CD4-positive, alpha-beta T cell treated with Interleukin-15 for 1 hour (primary cell): ENCODE data around the gene CREBL2.
"Not testable (repeated sequence)": the region's sequence is repeated elsewhere in the genome, so short reads cannot be mapped to it uniquely, and the experiment has no call there.

Experiments
- DNase-seq: peaks from one replicate; pipeline ENCODE4 v3.0.0-alpha.2; 2020

Gene CREBL2

GRCh38 chr12:12599750-12600643 is 11.7 kb upstream of the CREBL2 start:
- DNase-seq, result no peak

DNA sequence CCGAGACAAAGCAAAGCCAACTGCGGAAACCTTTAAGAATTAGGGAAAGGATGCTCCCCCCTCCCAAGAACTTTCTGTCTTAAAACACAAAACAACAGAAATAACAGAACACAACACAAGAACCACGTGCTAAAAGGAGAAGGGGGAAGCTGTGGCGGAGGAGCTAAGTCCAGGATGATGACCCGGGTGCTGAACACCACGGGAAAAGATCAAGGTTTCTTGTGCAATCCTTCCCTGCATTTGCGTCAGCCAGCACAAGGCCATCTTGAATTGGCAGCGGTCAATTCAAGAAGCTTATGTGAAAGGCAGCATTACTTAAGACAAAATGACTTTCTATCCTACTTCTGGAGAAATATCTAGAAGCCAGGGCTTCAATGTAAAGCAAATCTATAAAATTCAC is 11.0 kb upstream of the CREBL2 start:
- peak; percentile 32 for DNase-seq

- no peak for DNase-seq
These were observed 6.9 kb upstream of the CREBL2 start for GRCh38 chr12:12604740-12605139.

- DNase-seq, result no peak
These were observed 4.7 kb upstream of the CREBL2 start for GRCh38 chr12:12606781-12607589.

GRCh38 chr12:12608557-12608957 is 3.1 kb upstream of the CREBL2 start:
- DNase-seq, result no peak

DNA sequence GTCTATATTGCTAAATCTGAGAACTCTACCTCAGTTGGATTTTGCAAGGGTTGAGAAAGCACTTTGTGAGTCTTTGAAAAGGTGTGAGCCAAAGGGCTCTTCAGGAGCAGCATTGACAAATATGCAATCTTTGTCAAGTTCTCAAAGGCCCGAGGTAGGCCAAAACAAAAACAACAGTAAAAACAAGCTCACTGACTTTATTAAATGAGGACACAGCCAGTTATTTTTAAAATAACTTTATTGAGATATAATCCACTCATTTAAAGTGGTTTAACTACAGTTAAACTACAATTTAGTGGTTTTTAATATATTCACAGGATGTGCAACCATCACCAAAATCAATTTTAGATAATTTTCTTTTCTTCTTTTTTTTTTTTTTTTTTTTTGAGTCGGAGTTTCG is 2.0 kb upstream of the CREBL2 start:
- no peak for DNase-seq

DNA sequence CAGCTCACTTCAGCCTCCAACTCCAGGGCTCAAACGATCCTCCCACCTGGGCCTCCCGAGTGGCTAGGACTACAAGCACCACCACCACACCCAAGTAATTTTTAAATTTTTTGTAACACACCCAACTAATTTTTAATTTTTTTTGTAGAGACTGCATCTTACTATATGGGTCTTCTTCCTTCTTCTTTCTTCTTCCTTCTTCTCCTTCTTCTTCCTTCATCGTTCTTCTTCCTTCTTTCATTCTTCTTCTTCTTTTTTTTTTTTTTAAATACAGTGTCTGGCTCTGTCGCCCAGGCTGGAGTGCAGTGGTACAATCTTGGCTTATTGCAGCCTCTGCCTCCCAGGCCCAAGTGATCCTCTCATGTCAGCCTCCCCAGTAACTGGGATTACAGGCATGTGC is 965 bp upstream of the CREBL2 start:
- DNase-seq, result no peak

- no peak for DNase-seq
These were observed 682 bp downstream of the CREBL2 start for GRCh38 chr12:12612358-12612757.

DNA sequence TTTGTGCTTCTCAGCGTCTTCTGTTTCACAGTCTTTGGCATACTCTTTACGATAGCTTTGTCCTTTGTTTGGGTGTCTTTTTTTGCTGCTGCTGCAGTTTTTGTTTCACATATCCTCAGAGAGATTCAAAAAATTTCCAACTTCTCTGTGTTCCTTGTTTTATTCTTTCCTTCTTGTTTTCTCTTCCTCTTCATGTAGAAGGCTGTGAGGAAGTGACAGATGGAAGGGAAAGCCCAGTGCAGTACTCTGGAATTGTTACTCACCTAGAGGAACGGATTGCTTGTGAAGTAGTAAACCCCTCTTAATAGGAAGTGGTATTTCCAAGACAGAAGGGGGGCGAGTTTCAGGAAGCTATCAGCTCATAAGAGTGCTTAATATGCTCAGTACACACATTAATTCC is 1.7 kb downstream of the CREBL2 start:
- no peak for DNase-seq

GRCh38 chr12:12614342-12614741 is 2.7 kb downstream of the CREBL2 start:
- no peak for DNase-seq

DNA sequence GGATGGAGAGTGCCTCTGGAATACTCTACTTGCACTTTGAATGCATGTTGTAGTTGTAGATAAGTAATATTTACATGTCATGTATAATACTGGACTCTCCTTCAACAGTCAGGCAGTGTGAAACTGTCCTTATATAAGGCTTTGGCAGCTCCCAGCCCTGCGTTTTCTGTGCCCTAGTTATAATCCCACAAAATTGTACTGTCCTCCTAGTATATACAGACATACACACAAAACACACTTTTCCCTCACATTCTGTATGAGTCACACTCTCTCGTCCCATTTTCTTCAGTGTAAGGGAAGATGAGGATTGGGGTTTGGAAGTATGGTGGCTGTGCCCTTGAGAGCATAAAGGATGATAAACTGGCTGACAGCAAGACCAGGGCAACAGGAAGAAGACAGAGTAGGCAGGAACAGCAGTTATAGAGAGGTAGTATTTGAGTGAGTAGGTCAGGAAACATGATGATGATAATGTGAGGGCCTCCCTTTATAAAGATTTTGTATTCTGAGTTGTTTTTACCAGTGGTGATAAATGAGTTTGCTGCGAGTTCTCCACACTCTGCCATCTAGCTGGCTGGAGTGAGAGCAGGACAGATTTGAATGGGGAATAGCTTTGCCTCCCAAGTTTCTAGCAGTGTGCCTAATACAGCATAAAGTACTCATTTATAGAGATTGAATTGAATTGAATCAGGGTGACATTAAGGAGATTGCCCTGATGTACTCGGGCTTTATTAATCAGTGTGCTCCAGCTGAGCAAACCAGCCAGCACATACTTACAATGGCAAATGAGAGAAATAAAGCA is 5.0 kb downstream of the CREBL2 start:
- no peak for DNase-seq

DNA sequence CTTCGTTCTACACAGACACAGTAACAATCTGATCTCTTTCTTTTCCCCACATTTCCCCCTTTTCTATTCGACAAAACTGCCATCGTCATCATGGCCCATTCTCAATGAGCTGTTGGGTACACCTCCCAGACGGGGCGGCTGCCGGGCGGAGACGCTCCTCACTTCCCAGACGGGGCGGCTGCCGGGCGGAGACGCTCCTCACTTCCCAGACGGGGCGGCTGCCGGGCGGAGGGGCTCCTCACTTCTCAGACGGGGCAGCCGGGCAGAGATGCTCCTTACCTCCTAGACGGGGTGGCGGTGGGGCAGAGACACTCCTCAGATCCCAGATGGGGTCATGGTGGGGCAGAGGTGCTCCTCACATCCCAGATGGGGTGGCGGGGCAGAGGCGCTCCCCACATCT is 6.4 kb downstream of the CREBL2 start:
- DNase-seq, result not testable (repeated sequence)

- DNase-seq, result no peak
These were observed 9.1 kb downstream of the CREBL2 start for GRCh38 chr12:12620730-12621315.

- DNase-seq, result no peak
These were observed 10.7 kb downstream of the CREBL2 start for GRCh38 chr12:12622418-12622817.

DNA sequence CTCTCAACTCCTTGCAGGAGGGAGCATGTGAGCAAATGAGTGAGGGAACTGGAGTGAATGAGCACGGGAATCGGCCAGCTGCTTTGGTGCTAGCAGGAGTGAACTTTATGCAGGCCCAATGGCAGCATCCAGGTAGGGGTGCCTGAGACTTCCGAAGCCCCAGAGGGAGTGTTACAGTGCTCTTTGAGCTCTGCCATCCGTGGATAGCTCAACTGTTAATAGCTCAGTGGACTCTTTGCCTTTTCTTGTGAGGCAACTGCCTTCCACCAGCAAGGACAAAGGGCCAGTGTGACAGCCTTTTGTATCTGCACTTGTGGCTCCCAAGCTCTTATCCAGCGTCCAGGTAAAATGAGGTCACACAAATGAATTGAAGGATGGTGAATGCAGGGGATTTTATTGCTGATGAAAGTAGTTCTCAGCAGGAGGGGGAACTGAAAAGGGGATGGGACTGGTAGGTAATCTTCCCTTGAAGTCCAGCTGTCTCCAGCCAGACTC is 12.9 kb downstream of the CREBL2 start:
- DNase-seq, result no peak

GRCh38 chr12:12626471-12626870 is 14.8 kb downstream of the CREBL2 start:
- DNase-seq, result no peak

DNA sequence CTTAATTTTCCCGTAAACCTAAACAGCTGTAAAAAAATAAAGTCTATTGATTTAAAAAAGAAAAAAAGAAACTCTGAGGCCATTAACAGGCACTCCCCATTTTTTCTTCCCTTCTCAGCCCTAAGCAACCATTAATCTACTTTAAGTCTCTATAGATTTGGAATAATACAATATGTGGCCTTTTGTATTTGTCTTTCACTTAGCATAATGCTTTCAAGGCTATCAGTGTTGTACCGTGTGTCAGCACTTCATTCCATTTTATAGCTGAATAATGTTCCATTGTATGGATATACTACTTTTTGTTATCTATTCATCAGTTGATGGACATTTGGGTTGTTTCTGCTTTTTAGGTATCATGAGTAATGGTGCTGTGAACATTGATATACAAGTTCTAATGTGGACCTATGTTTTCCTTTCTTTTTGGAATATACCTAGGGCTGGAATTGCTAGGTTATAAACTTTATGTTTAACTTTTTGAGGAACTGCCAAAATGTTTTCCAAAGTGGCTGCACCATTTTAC is 15.7 kb downstream of the CREBL2 start:
- no peak for DNase-seq

GRCh38 chr12:12628013-12628412 is 16.3 kb downstream of the CREBL2 start:
- no peak for DNase-seq

GRCh38 chr12:12630850-12631249 is 19.2 kb downstream of the CREBL2 start:
- no peak for DNase-seq

DNA sequence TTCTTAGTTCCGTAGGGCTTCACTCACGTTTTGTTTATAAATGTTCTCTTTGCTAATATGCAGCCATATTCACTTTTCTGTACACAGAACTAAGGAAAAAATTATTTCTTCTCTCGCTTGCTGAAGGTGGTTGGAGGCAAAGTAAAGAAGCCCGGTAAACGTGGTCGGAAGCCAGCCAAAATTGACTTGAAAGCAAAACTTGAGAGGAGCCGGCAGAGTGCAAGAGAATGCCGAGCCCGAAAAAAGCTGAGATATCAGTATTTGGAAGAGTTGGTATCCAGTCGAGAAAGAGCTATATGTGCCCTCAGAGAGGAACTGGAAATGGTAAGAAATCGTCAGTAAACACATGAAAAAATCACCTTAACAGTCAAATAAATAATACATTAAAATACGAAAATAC is 24.0 kb downstream of the CREBL2 start:
- DNase-seq, result no peak

- no peak for DNase-seq
These were observed 25.0 kb downstream of the CREBL2 start for GRCh38 chr12:12636641-12637040.

DNA sequence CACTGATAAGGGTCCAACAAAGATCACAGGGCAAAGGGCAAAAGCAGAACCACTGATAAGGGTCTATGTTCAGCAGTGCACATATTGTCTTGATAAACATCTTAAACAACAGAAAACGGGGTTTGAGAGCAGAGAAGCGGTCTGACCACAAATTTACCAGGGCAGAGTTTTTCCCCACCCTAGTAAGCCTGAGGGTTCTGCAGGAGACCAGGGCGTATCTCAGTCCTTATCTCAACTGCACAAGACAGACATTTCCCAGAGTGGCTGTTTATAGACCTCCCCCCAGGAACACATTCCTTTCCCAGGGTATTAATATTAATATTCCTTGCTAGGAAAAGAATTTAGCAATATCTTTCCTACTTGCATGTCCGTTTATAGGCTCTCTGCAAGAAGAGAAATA is 28.3 kb downstream of the CREBL2 start:
- not testable (repeated sequence) for DNase-seq
